HepG2 (cell line): ENCODE data around the gene KRT79.

Experiments
- CEBPB ChIP-seq: IDR thresholded peaks from 2 replicates; pipeline ENCODE4 v1.6.1; 2011; ENCODE audit warnings: low read depth, low read length, improper control_type of control experiment, borderline replicate concordance
- CTCF ChIP-seq: sonication (generic); formaldehyde crosslinking; IDR thresholded peaks from 2 replicates; pipeline ENCODE4 v1.5.0; 2020; ENCODE audit warnings: mild to moderate bottlenecking, missing genetic modification reagents, moderate library complexity
- DNMT3B ChIP-seq: conservative IDR thresholded peaks from 2 replicates; pipeline ENCODE4 v1.6.1; 2016; ENCODE audit warnings: missing biosample characterization, control low read depth
- EZH2 ChIP-seq: conservative IDR thresholded peaks from 2 replicates; pipeline ENCODE4 v1.6.1; 2012; ENCODE audit warnings: mild to moderate bottlenecking, low read depth, low read length, moderate library complexity
- FOXK1 ChIP-seq: sonication (generic); formaldehyde crosslinking; IDR thresholded peaks from 2 replicates; pipeline ENCODE4 v1.4.0; 2020; ENCODE audit warnings: low read depth, missing genetic modification reagents, borderline replicate concordance
- GTF2F1 ChIP-seq: fragments of 150-350 bp; IDR thresholded peaks from 2 replicates; pipeline ENCODE4 v1.6.1; 2014; ENCODE audit warnings: low read length
- MAFK ChIP-seq, 2 experiments: IDR thresholded peaks in 1 of 2; conservative IDR thresholded peaks in 1 of 2; 2 replicates each; pipeline ENCODE4 v1.6.1; 2011; ENCODE audit warnings: improper control_type of control experiment in 2 of 2, low read length in 2 of 2
- MBD4 ChIP-seq: IDR thresholded peaks from 2 replicates; pipeline ENCODE4 v1.6.1; 2012; ENCODE audit warnings: low read length, inconsistent platforms, borderline replicate concordance
- MED1 ChIP-seq: sonication (generic); formaldehyde crosslinking; IDR thresholded peaks from 2 replicates; pipeline ENCODE4 v1.4.0; 2020; ENCODE audit warnings: missing genetic modification reagents
- SMAD1 ChIP-seq: sonication (generic); formaldehyde crosslinking; IDR thresholded peaks from 2 replicates; pipeline ENCODE4 v1.4.0; 2020; ENCODE audit warnings: missing genetic modification reagents, low read depth, mild to moderate bottlenecking, borderline replicate concordance
- TAF1 ChIP-seq: sonication (generic); formaldehyde crosslinking; IDR thresholded peaks from 2 replicates; pipeline ENCODE4 v1.4.0; 2020; ENCODE audit warnings: missing genetic modification reagents
- ZBTB7A ChIP-seq: sonication (generic); formaldehyde crosslinking; IDR thresholded peaks from 2 replicates; pipeline ENCODE4 v1.8.0; 2022; ENCODE audit warnings: mild to moderate bottlenecking, missing genetic modification reagents
- TF ChIP-seq, protein P1 (sequence below): sonication (generic); formaldehyde crosslinking; IDR thresholded peaks from 2 replicates; pipeline ENCODE4 v1.4.0; 2020; ENCODE audit warnings: mild to moderate bottlenecking, low read depth, missing genetic modification reagents

- no peak for TF ChIP-seq ZBTB7A
- TF ChIP-seq, protein P1, sequence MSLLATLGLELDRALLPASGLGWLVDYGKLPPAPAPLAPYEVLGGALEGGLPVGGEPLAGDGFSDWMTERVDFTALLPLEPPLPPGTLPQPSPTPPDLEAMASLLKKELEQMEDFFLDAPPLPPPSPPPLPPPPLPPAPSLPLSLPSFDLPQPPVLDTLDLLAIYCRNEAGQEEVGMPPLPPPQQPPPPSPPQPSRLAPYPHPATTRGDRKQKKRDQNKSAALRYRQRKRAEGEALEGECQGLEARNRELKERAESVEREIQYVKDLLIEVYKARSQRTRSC (CRISPR knock-in tag) = no peak
- TF ChIP-seq GTF2F1 = no peak
- TF ChIP-seq CTCF = no peak
- no peak for TF ChIP-seq CEBPB
- no peak for TF ChIP-seq DNMT3B
- TF ChIP-seq MAFK (conservative IDR thresholded peaks at IDR 0.05 in 1 of 2, IDR thresholded peaks at IDR 0.05 in 1 of 2; ENCODE audit: low read length in 2 of 2) = no peak
- TF ChIP-seq MBD4 = no peak
- no peak for TF ChIP-seq FOXK1
- TF ChIP-seq TAF1 (CRISPR knock-in tag) = no peak
- no peak for TF ChIP-seq SMAD1 (CRISPR knock-in tag)
- TF ChIP-seq MED1 (CRISPR knock-in tag) = no peak
- TF ChIP-seq EZH2 = no peak
Observed at GRCh38 chr12:52878507-52879393, 44.6 kb upstream of the KRT79 start.
